ENCODE data around the gene C6orf120. TPM values are rescaled to one million over a fixed set of nuclear protein-coding genes. Genes with fewer than 3 reads are reported as not detected.

Gene C6orf120
- total and polyA plus RNA-seq, 2 donors (not counting 3 experiments of a cell fraction or from before 2014, with no cell fraction given): 13.8 to 30.1 TPM

DNA sequence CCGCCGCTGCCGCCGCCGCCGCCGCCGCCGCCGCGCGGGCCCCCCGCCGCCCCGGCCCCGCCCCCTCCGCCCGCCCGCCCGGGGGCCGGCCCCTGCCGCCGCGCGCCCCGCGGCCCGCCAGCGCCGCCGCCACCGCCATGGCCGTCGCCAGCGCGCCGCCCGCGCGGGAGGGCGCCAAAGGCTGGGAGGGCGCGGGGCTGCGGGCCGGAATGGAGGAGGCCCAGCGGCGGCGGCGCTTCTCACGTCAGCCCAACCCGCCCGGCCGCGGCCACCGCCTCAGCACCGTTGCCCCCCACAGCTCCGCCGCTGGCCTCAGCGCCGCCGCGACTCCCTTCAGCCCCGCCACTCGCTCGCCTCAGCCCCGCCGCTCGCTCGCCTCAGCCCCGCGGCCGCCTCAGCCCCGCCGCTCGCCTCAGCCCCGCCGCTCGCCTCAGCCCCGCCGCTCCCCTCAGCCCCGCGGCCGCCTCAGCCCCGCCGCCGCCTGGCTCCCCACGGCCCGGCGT is 22.1 kb downstream of the C6orf120 start:
- FAIRE-seq: no peak
- dilution Hi-C loops (cut with MboI; ENCODE audit: extremely low pct_ligation_motif_present, low sequenced_read_pairs): no loop called here
- no peak overlapping the region for H3K4me2 ChIP-seq (ENCODE audit: insufficient read depth, low read length)

More for the DNA sequence above, 22.1 kb downstream of the C6orf120 start:
- Histone ChIP-seq H3K9ac (replicated peaks; ENCODE audit: extremely low read depth, insufficient read depth, low read length) (peak overlapping the region; percentile 85), H3K4me3 (replicated peaks in 1 of 3; ENCODE audit: insufficient read depth in 1 of 3, low read depth in 1 of 3, low read length in 3 of 3) (peak overlapping the region in 1 of 3 experiments; percentile 95), H3K9me1 (replicated peaks; ENCODE audit: control insufficient read depth, extremely low read depth, insufficient read depth, low read length) (no peaks in the 10 kb centered on the region), H3K27me3 (ENCODE audit: control insufficient read depth in 2 of 2, insufficient read depth in 2 of 2, low read length in 2 of 2) (no peaks in the 10 kb centered on the region), H3K9me3 (replicated peaks; ENCODE audit: control insufficient read depth, insufficient read depth, low read length) (no peaks in the 10 kb centered on the region), H3K27ac (ENCODE audit: insufficient read depth, low read depth, low read length) (peak overlapping the region; percentile 59), H4K20me1 (replicated peaks; ENCODE audit: control insufficient read depth, extremely low read depth, insufficient read depth, low read length) (no peaks in the 10 kb centered on the region), H3K36me3 (ENCODE audit: control insufficient read depth in 2 of 2, extremely low read depth in 1 of 2, insufficient read depth in 2 of 2, low read length in 2 of 2) (no peaks in the 10 kb centered on the region), H3K79me2 (ENCODE audit: control insufficient read depth, insufficient read depth, low read length) (peaks cover 34% of the 10 kb centered on the region), H3K4me1 (ENCODE audit: control insufficient read depth, extremely low read depth, insufficient read depth, low read length) (peaks cover 32% of the 10 kb centered on the region), H2AFZ (ENCODE audit: low read depth, low read length) (no peak overlapping the region)
- DNase-seq (ENCODE audit: low read depth, low spot score): no peak
- POLR2A ChIA-PET: no interaction called here
- TF ChIP-seq FOS (IDR thresholded peaks at IDR 0.05; ENCODE audit: borderline replicate concordance, insufficient read depth, low read length) (no peak), POLR2A (IDR thresholded peaks at IDR 0.05; ENCODE audit: low read depth, low read length) (no peak), EZH2 (IDR thresholded peaks at IDR 0.05; ENCODE audit: borderline replicate concordance, low read depth, low read length, severe bottlenecking) (no peak), JUN (IDR thresholded peaks at IDR 0.05; ENCODE audit: borderline replicate concordance, insufficient read depth, insufficient read length, low read depth) (no peak)
- TF ChIP-seq, protein P1, sequence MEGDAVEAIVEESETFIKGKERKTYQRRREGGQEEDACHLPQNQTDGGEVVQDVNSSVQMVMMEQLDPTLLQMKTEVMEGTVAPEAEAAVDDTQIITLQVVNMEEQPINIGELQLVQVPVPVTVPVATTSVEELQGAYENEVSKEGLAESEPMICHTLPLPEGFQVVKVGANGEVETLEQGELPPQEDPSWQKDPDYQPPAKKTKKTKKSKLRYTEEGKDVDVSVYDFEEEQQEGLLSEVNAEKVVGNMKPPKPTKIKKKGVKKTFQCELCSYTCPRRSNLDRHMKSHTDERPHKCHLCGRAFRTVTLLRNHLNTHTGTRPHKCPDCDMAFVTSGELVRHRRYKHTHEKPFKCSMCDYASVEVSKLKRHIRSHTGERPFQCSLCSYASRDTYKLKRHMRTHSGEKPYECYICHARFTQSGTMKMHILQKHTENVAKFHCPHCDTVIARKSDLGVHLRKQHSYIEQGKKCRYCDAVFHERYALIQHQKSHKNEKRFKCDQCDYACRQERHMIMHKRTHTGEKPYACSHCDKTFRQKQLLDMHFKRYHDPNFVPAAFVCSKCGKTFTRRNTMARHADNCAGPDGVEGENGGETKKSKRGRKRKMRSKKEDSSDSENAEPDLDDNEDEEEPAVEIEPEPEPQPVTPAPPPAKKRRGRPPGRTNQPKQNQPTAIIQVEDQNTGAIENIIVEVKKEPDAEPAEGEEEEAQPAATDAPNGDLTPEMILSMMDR (IDR thresholded peaks at IDR 0.05; ENCODE audit: extremely low read depth in 1 of 2, insufficient read depth in 1 of 2, low read depth in 1 of 2, low read length in 2 of 2): no peak
- CTCF ChIA-PET: interaction anchor here (0.6 to 3.3 kb wide), 3 partner anchors 15 to 511 kb away, joined by 3 to 18 read pairs (median 9); no protein-coding TSS in a partner anchor
- BruUV-seq (replicated peaks): no TSS peak
- intact Hi-C loops (cut with micrococcal nuclease): loop anchor here (1.0 to 10.0 kb wide), 3 partner anchors 22 to 769 kb away; partner anchors contain the start of genes C6orf120 and WDR27
